Measurements from ENCODE around the gene HDDC2.

GRCh38 chr6:125302840-125303511, 1.2 kb upstream of the HDDC2 start:
- TF ChIP-seq CTCF (conservative IDR thresholded peaks at IDR 0.05; ENCODE audit: low read length): no peak
- TF ChIP-seq EZH2phosphoT487 (IDR thresholded peaks at IDR 0.05; ENCODE audit: borderline replicate concordance, low read depth, low read length): no peak
